ENCODE data around the gene HTT.

- TF ChIP-seq CTCF (CRISPR knock-in tag; IDR thresholded peaks at IDR 0.05) = no peak
- TF ChIP-seq ZNF354B (CRISPR knock-in tag; IDR thresholded peaks at IDR 0.05) = no peak
- TF ChIP-seq YY1 (IDR thresholded peaks at IDR 0.05; ENCODE audit: insufficient read depth, insufficient replicate concordance, low read depth, low read length) = no peak
- TF ChIP-seq RAD21 (CRISPR knock-in tag; IDR thresholded peaks at IDR 0.05) = no peak
- no peak for TF ChIP-seq MTF2 (CRISPR knock-in tag; IDR thresholded peaks at IDR 0.05; ENCODE audit: borderline replicate concordance)
- TF ChIP-seq DBP (CRISPR knock-in tag; IDR thresholded peaks at IDR 0.05; ENCODE audit: not compliant biosample characterization) = no peak
- no peak for TF ChIP-seq AGO1 (IDR thresholded peaks at IDR 0.05; ENCODE audit: low read depth, low read length, poor library complexity, severe bottlenecking)
- no peak for TF ChIP-seq ZNF274 (CRISPR knock-in tag; IDR thresholded peaks at IDR 0.05)
- no peak for TF ChIP-seq ARNT (IDR thresholded peaks at IDR 0.05)
- no peak for TF ChIP-seq ZNF704 (CRISPR knock-in tag; IDR thresholded peaks at IDR 0.05; ENCODE audit: borderline replicate concordance)
- TF ChIP-seq NFIB (CRISPR knock-in tag; IDR thresholded peaks at IDR 0.05; ENCODE audit: borderline replicate concordance) = no peak
- TF ChIP-seq ZFX (CRISPR knock-in tag; IDR thresholded peaks at IDR 0.05; ENCODE audit: low read depth) = no peak
- TF ChIP-seq SOX6 (IDR thresholded peaks at IDR 0.05) = no peak
- no peak for TF ChIP-seq SOX6 (CRISPR knock-in tag; IDR thresholded peaks at IDR 0.05)
Observed at GRCh38 chr4:3263876-3264193, 189.4 kb downstream of the HTT start.

All from HepG2 (cell line).